Fibroblast of lung (primary cell): Measurements from ENCODE around the gene ABCG2.

Experiments used
- EZH2 ChIP-seq: IDR thresholded peaks from 2 replicates; pipeline ENCODE4 v1.5.1; 2012; ENCODE audit warnings: low read length, control low read depth, mild to moderate bottlenecking; ENCODE audit errors: missing control alignments
- TF ChIP-seq, protein P1 (sequence below), 2 donors: IDR thresholded peaks in 1 of 2; conservative IDR thresholded peaks in 1 of 2; 1 replicate in 1 of 2; 2 replicates in 1 of 2; pipeline ENCODE4 v1.5.1; 2011 to 2012; ENCODE audit warnings: low read length in 2 of 2, control low read depth in 1 of 2, inconsistent platforms in 1 of 2, low read depth in 1 of 2, mild to moderate bottlenecking in 1 of 2

DNA sequence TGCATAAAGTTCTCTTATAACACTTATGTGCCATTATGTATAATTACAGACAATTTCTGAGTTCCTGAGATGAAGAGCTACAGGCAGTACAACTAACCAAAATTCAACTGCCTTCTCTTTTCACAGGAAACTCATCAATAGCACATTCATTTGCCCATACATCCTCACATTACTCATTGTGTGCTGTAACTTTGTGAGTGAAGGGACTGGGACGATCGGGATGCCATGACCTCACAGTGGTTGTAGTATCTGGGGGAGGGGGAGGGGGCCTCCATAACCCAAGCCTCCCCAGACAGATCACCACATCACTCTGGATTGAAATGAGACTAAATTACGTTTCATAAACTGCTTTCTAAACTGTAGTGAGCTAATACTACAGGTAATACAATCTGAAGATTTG is 60.7 kb downstream of the ABCG2 start:
- TF ChIP-seq, protein P1, sequence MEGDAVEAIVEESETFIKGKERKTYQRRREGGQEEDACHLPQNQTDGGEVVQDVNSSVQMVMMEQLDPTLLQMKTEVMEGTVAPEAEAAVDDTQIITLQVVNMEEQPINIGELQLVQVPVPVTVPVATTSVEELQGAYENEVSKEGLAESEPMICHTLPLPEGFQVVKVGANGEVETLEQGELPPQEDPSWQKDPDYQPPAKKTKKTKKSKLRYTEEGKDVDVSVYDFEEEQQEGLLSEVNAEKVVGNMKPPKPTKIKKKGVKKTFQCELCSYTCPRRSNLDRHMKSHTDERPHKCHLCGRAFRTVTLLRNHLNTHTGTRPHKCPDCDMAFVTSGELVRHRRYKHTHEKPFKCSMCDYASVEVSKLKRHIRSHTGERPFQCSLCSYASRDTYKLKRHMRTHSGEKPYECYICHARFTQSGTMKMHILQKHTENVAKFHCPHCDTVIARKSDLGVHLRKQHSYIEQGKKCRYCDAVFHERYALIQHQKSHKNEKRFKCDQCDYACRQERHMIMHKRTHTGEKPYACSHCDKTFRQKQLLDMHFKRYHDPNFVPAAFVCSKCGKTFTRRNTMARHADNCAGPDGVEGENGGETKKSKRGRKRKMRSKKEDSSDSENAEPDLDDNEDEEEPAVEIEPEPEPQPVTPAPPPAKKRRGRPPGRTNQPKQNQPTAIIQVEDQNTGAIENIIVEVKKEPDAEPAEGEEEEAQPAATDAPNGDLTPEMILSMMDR (conservative IDR thresholded peaks at IDR 0.05 in 1 of 2, IDR thresholded peaks at IDR 0.05 in 1 of 2; ENCODE audit: low read depth in 1 of 2, low read length in 2 of 2) = no peak
- TF ChIP-seq EZH2 = no peak
